NCI-H1105 (cell line): Measurements from ENCODE around the gene ACTMAP.
"Not testable (repeated sequence)": the region's sequence is repeated elsewhere in the genome, so short reads cannot be mapped to it uniquely, and the experiment has no call there.

ENCODE experiments used
- DNase-seq: peaks from one replicate; lab custom pipeline; 2025; lab: John Stamatoyannopoulos, UW

The ACTMAP gene

DNA sequence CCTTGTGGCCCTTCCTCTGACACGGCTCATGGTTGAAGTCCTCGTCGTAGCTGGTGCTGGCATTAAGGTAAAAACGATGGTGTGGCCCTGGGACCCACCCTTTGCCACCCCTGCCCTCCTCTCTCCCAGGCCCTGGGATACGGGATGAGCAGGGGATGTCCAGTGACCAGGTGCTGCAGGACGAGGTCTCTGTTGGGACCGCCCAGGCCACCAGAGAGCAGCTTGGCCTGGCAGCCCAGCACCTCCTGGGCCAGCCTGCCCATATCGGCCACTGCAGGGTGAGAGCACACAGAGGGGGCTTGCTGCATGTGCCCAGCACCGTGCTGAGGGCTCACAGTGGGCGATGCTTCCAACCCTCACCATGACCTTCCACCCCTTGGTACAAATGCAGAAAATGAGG, 6.4 kb downstream of the ACTMAP start:
- no peak for DNase-seq

GRCh38 chr19:40742886-40743285, 7.4 kb downstream of the ACTMAP start:
- DNase-seq = no peak

DNA sequence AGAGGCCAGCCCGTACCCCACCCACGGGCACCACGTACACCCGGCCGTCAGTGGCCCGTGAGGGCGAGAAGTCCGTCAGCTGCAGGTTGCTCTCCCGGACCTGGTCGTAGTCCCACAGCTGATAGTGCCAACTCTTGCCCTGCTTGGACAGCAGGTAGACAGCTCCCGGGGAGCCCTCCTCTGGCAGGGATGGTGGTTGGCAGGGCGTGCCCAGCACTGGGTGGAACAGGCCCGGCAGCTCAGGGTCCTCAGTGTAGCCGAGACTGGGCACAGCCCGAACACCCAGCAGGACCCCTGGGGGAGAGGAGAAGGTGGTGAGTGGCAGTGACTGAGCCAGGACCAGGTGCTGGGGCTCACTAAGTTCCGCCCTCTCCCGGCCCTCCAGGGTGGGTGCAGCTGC, 7.8 kb downstream of the ACTMAP start:
- DNase-seq = no peak

GRCh38 chr19:40741527-40742390, 8.5 kb downstream of the ACTMAP start:
- DNase-seq = no peak

DNA sequence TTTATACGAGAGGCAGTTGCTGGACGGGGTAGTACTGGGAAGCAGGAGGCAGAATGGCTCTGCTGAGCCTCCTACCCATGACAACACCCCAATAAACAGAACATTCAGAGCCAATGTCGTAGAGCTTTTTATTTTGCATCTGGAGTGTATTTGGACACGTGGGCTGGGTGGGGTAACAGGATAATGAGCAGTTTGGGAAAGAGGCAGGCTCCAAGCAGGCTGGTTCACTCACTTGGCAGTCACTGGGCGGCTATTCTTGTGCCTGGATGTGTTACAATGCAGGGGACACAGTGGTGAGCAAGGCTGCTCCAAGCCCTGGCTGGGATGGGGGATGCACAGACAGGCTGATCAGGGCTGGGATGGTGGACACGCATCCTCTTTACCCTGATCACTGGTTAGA, 9.5 kb downstream of the ACTMAP start:
- no peak for DNase-seq

DNA sequence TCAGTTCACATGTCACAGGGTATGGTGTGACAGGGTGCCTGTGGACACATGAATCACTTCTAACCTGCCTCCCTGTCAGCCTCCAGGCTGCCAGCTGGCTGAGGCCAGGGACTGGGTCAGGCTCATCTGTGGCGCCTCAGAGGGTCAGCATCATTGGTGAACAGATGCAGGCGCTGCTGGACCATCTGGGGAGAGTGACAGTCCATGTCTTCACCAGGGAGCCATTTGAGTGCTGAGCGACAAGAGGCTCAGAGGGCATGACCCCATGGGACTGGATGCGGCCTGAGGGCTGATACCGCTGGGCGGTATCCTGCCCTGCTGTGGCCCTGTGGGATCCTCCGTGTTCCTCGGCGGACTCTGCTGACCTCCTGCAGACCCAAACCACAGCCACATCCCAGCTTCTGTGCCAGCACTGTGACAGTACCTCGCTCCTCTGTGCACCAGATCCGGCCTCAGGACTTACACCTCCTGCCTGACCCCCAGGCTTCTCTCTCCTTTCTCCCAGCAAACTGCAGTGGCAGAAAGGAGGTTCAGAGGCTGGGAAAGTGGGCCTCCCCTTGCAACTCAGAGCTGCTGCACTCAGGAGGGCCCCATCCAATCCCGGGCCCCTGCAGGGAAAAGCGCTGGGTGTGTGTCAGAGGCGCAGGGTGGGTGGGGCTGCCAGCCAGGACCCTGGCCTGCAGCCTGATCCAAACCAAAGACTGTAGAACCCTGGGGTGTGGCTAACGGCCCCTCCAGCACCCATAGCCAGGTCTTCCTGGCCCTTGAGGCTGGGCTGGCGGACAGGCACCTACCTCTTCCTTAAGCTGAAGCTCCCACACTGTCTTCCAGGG, 10.2 kb downstream of the ACTMAP start:
- no peak for DNase-seq

- no peak for DNase-seq
Observed at GRCh38 chr19:40739030-40739839, 11.0 kb downstream of the ACTMAP start.

DNA sequence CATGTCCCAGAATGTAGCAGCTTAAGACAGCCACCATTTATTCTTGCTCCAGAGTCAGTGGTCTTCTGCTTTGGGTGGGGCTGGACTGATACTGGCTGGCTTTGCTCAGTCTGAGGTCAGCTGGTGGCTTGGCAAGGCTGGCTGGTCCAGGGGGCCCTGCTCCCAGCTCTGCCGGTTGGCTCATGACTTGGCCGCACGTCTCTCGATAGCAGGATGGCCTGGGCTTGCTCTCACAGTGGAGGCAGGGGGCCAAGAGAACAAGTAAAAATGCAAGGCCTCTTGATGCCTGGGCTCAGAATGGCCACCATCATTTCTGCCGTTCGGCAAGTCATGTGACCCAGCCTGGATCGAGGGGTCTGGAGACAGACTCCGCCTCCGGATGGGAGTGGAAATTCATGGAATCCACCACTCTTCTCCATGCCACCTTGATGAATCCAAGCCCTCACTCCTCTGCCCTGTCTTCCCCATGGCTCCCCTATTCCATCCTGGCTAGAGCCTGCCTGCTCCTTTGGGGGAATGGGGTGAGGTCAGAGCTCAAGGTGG, 13.1 kb downstream of the ACTMAP start:
- DNase-seq = no peak

- no peak for DNase-seq
Observed at GRCh38 chr19:40736661-40737060, 13.6 kb downstream of the ACTMAP start.

- no peak for DNase-seq
Observed at GRCh38 chr19:40735013-40735771, 15.1 kb downstream of the ACTMAP start.

GRCh38 chr19:40733149-40733548, 17.1 kb downstream of the ACTMAP start:
- DNase-seq = no peak

DNA sequence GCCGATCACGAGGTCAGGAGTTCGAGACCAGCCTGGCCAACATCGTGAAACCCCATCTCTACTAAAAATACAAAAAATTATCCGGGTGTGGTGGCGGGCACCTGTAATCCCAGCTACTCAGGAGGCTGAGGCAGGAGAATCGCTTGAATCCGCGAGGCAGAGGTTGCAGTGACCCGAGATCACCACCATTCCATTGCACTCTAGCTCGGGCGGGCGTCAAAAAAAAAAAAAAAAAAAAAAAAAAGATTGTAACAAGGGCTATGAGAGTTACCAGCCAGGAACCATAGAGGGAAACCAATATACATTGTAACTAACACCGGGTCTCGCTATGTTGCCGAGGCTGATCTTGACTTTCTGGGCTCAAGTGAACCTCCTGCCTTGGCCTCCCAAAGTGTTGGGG, 18.0 kb downstream of the ACTMAP start:
- DNase-seq = not testable (repeated sequence)

DNA sequence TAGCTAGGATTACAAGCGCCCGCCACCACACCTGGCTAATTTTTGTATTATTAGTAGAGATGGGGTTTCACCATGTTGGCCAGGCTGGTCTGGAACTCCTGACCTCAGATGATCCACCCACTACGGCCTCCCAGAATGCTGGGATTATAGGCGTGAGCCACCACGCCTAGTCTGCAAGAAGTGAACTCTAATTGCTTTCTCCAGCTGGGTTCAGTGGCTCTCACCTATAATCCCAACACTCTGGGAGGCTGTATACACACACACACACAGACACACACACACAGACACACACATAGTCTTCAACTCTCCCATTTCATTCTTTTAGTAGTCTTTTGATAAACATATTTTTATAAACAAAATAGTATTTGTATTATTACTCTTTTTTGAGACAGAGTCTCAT, 20.2 kb downstream of the ACTMAP start:
- not testable (repeated sequence) for DNase-seq

GRCh38 chr19:40726279-40726678, 24.0 kb downstream of the ACTMAP start:
- DNase-seq = no peak

DNA sequence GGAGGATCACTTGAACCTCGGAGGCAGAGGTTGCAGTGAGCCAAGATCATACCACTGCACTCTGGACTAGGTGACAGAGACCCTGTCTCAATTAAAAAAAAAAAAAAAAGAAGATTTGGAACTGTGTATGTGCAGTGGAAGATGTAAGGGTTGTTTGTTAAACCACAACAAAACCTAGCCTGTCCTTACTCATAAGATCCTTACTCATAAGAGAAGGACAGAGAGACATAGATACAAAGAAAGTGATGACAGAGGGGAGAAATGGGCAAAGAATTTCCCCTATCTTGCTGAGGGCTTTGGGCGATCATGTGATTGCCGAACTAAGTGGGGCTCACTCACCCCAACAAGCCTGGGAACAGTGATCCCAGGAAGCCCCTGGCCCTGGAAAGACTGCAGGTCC, 25.4 kb downstream of the ACTMAP start:
- DNase-seq = no peak

DNA sequence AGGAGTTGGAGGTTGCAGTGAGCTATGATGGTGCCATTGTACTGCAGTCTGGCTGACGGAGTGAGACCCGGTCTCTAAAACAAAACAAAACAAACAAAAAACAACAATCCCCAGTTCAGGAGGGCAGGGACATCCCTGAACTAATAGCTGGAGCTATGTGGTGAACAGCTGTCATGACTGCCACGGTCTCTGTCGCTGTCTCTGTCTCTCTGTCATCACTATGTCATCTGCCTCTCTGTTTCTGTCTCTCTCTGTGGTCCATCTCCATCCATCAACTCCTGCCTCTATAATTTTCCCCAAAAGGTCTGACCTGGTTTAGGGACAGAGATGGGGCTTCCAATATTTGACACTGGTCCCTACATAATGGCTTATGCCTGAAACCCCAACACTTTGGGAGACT, 26.0 kb downstream of the ACTMAP start:
- no peak for DNase-seq

GRCh38 chr19:40723661-40724254, 26.5 kb downstream of the ACTMAP start:
- no peak for DNase-seq

DNA sequence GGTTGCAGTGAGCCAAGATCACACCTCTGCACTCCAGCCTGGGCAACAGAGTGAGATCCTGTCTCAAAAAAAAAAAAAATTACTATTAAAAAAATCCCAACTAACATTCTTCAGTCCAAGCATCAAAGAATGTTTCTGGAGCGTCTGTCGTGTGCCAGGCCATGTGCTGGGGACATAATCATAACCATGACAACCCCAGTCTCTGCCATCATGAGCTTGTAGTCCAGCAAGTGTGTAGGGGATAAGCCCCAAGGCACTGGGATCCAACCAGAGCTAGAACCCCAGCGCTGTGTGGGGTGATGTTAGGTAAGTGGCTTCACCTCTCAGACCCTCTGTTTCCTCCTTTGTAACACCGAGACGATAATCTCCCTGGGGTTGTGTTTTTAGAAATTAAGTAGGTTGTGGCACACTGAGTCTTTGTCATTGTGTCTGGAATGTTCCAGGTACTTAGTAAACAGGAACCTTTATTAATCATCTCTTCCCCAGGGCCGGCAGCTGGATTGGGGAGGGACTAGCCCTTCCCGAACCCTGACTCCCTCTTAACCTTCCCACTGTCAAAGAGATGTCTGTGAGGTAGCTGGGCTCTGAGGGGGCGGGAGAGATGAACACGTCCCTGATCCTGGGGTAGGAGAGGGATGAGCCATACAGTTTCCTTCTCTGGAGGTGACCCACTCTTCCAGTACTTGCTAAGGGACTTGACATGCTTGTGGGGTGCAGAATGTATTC, 28.2 kb downstream of the ACTMAP start:
- DNase-seq = no peak

DNA sequence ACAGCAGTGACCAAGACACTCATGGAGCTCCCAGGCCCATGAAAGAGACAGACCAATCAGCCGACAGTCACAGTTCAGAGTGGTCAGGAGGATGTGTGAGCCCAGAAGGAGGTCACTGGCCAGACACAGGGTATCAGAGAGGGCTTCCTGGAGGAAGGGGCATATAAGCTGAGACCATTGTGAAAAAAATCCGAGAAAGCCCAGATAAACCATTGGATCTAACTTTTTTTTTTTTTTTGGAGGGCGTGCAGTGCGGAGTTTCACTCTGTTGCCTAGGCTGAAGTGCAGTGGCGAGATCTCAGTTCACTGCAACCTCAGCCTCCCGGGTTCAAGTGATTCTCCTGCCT, 29.2 kb downstream of the ACTMAP start:
- DNase-seq = no peak

DNA sequence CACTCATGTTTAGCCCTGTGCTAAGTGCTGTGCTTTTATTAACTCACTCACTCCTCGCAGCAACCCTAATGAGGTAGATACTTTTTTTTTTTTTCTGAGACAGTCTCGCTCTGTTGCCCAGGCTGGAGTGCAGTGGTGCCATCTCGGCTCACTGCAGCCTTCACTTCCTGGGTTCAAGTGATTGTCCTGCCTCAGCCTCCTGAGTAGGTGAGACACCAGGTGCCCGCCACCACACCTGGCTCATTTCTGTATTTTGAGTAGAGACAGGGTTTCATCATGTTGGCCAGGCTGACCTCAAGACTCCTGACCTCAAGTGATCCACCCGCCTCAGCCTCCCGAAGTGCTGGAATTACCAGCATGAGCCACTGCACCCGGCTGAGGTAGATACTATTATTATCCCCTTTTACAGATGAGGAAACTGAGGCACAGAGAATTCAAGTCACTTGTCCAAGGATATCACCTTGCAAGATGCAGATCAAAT, 30.8 kb downstream of the ACTMAP start:
- no peak for DNase-seq
